ENCODE results near the gene TLX1.

Gene TLX1

DNA sequence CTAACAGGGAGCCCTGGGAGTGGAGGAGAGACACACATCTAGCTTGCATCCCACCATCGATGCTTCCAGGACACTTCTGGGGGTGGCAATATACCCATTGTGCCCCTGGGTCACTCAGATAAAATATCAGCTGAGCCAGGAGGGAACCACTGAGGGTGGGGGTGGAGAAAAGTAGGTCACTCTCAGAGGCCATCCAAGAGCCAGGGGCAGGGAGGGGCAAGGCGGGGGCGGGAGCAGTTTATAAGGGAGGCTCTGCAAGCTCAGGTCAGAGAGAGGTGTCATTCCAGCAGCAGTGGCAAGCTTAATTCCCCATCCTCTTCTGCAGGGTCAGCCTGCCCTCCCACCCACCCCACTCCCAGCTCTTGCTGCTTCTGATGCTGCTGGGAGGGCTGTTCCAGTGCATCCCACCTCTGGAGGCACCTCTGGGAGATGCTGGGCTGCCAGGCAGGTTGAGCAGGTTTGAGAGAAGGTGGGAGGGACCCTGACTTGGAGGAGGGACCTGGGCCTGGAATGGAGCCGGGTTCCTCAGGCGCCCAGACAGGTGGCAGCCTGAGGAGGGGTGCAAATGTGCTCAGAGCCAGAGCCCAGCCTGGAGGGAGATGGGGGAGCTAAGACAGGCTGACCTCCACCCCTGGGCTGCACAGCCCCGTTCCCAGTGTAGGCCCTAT is 20.1 kb upstream of the TLX1 start:
- TF ChIP-seq, protein P1, sequence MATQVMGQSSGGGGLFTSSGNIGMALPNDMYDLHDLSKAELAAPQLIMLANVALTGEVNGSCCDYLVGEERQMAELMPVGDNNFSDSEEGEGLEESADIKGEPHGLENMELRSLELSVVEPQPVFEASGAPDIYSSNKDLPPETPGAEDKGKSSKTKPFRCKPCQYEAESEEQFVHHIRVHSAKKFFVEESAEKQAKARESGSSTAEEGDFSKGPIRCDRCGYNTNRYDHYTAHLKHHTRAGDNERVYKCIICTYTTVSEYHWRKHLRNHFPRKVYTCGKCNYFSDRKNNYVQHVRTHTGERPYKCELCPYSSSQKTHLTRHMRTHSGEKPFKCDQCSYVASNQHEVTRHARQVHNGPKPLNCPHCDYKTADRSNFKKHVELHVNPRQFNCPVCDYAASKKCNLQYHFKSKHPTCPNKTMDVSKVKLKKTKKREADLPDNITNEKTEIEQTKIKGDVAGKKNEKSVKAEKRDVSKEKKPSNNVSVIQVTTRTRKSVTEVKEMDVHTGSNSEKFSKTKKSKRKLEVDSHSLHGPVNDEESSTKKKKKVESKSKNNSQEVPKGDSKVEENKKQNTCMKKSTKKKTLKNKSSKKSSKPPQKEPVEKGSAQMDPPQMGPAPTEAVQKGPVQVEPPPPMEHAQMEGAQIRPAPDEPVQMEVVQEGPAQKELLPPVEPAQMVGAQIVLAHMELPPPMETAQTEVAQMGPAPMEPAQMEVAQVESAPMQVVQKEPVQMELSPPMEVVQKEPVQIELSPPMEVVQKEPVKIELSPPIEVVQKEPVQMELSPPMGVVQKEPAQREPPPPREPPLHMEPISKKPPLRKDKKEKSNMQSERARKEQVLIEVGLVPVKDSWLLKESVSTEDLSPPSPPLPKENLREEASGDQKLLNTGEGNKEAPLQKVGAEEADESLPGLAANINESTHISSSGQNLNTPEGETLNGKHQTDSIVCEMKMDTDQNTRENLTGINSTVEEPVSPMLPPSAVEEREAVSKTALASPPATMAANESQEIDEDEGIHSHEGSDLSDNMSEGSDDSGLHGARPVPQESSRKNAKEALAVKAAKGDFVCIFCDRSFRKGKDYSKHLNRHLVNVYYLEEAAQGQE (IDR thresholded peaks at IDR 0.05; ENCODE audit: insufficient read depth in 1 of 2, low read depth in 2 of 2, low read length in 2 of 2): no peak
- TF ChIP-seq SIN3A (IDR thresholded peaks at IDR 0.05; ENCODE audit: borderline replicate concordance, insufficient read depth, low read length): no peak

DNA sequence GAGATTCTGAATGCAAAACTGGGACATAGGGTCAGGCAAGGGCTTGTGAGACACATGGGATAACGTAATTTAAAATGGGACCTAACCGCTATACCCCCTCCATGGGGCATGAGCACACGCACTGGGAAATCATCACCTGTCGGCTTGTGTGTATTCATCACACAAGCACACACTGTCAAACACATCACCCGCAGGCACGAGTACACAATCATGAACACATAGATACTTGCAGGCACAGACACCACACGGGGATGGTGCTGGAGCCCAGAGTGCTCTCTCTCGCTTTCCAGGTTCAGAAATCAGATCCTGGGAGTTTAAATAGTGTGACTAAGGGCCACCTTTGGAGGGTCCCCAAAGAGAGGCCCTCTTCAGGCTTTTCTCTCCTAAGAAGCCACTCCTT is 19.6 kb upstream of the TLX1 start:
- no peak for TF ChIP-seq POLR2AphosphoS5 (IDR thresholded peaks at IDR 0.05; ENCODE audit: low read depth, low read length)

DNA sequence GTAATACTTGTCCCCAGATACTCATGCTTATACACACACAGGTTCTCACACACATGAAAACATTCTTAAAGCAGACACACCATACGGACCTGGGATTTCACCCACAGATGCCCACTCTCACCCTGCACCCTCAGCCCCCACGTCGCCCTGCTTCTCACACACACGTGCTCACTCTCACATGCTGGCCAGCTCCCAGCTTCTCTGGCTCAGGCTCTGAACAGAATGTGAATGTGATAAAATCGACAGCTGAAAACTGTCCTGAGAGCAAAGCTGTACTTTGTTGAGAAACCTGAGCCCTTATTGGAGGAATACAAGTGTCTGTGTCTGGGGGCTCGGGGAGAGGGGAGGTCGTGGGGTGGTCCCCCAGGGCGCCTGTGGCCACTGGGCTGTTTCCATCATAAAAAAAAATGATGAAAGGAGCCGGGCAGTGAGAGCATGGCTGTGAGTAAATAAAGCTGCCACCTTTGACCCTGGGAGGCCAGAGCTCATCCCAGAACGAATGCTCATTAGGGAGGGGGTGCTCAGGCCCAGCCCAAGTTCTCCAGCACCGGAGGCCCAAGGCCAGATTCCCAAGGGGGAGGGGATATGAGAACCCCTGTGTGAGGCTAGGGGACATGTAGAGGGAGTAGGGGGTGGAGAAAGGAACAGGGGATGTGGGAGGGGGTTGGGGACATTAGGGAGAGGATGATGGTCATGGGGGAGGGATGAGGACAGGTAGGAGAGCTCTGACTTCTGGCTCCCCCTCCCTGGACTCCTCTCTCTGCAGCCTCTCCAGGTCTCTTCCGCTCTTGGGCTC is 18.1 kb upstream of the TLX1 start:
- no peak for TF ChIP-seq FOXP2 (optimal IDR thresholded peaks at IDR 0.05; ENCODE audit: borderline replicate concordance, extremely low read depth, extremely low read length, insufficient read depth)
- TF ChIP-seq, protein P1 (IDR thresholded peaks at IDR 0.05; ENCODE audit: insufficient read depth in 1 of 2, low read depth in 2 of 2, low read length in 2 of 2): peak; percentile 47 to 67; a peak in 2 of 4 replicates

DNA sequence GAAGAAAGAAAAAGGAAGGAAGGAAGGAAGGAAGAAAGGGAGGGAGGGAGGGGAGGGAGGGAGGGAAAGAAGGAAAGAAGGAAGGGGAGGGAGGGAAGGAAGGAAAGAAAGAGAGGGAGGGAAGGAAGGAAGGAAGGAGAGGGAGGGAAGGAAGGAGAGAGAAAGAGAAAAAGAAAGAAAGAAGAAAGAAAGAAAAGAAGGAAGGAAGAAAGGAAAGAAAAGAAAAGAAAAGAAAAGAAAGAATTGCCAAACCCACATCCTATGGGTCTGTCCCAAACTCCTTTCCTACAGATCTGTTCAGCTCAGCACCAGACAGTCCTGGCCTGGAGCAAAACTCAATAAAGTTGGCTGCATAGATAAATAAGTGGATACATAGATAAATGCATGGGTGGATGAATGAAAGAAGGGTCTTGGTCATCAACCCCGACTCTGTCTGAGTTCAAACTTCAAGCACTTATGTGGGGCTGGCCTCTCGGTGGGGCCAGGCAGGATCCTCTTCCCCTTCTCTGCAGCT is 17.2 kb upstream of the TLX1 start:
- TF ChIP-seq, protein P1 (IDR thresholded peaks at IDR 0.05; ENCODE audit: insufficient read depth in 1 of 2, low read depth in 2 of 2, low read length in 2 of 2): no peak
- TF ChIP-seq SIN3A (IDR thresholded peaks at IDR 0.05; ENCODE audit: borderline replicate concordance, insufficient read depth, low read length): no peak
- TF ChIP-seq POLR2AphosphoS5 (IDR thresholded peaks at IDR 0.05; ENCODE audit: low read depth, low read length): no peak
- no peak for TF ChIP-seq TAF1 (IDR thresholded peaks at IDR 0.05; ENCODE audit: borderline replicate concordance, insufficient read depth, low read length)
- TF ChIP-seq FOXP2 (optimal IDR thresholded peaks at IDR 0.05; ENCODE audit: borderline replicate concordance, extremely low read depth, extremely low read length, insufficient read depth): no peak

DNA sequence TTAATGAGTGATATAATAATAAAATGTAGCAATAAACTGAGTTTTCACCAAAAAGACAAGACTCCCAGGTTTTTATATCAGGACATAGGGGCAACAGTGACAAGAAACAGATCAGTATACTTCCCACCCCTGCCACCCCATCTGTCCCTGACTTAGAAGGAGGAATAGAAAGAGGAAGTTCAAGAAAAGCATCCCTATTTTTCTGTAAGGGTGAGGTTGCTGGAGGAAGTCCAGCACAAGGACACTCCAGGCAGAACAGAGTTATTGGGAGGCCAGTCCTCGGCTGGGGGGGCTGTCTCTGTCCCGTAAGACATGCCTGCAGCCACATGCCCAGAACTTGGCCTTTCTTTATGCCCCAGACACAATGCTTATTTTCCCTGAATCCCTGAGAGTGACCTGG is 16.5 kb upstream of the TLX1 start:
- no peak for TF ChIP-seq POLR2AphosphoS5 (IDR thresholded peaks at IDR 0.05; ENCODE audit: low read depth, low read length)
- no peak for TF ChIP-seq SIN3A (IDR thresholded peaks at IDR 0.05; ENCODE audit: borderline replicate concordance, insufficient read depth, low read length)
- TF ChIP-seq, protein P1 (IDR thresholded peaks at IDR 0.05; ENCODE audit: insufficient read depth in 1 of 2, low read depth in 2 of 2, low read length in 2 of 2): no peak
- TF ChIP-seq TAF1 (IDR thresholded peaks at IDR 0.05; ENCODE audit: borderline replicate concordance, insufficient read depth, low read length): no peak
- no peak for TF ChIP-seq FOXP2 (optimal IDR thresholded peaks at IDR 0.05; ENCODE audit: borderline replicate concordance, extremely low read depth, extremely low read length, insufficient read depth)

All from PFSK-1 (cell line).